SK-N-SH (cell line): ENCODE data around the gene UBTF. TPM values are rescaled to one million over a fixed set of nuclear protein-coding genes. Genes with fewer than 3 reads are reported as not detected.
A peak's percentile ranks its signal among the peaks of the same experiment; 100 is the strongest.

ENCODE experiments used
- CTCF ChIA-PET: fragments of 300-600, 350-600 bp; formaldehyde crosslinking; extraction: SDS; loops from one replicate; lab custom pipeline; 2021; lab: Yijun Ruan, JAX
- POLR2A ChIA-PET: fragments of 350-600 bp; sonication (Branson Sonifier 250); formaldehyde crosslinking; extraction: SDS; loops from one replicate; lab custom pipeline; 2020; ENCODE audit warnings: antibody characterized with exemption, inconsistent platforms; lab: Yijun Ruan, JAX
- DNase-seq: peaks from one replicate; pipeline ENCODE4 v3.0.0; 2012
- H2AFZ ChIP-seq: fragments of 200-600 bp; sonication (generic); 2 replicates; pipeline ENCODE4 v1.8.1; 2016; ENCODE audit warnings: antibody characterized with exemption, mild to moderate bottlenecking, low read depth
- H3F3A ChIP-seq: fragments of 200-600 bp; sonication (generic); replicated peaks from 2 replicates; pipeline ENCODE3; 2016; ENCODE audit warnings: antibody characterized with exemption, mild to moderate bottlenecking; ENCODE audit not compliant: insufficient read depth
- H3K27ac ChIP-seq, 2 experiments: fragments of 200-500 bp in 1 of 2; fragments of 200-600 bp in 1 of 2; sonication (Bioruptor generic) in 1 of 2; sonication (generic), shearing (Covaris generic) in 1 of 2; 2 replicates each; pipeline versions ENCODE4 v1.5.1 to v1.6.1; 2014 to 2016; ENCODE audit warnings: low read depth in 2 of 2, inconsistent platforms in 1 of 2, low read length in 1 of 2, mild to moderate bottlenecking in 1 of 2, mixed read lengths in 1 of 2
- H3K27me3 ChIP-seq: fragments of 200-600 bp; sonication (generic), shearing (Covaris generic); 2 replicates; pipeline ENCODE4 v1.6.1; 2016; ENCODE audit warnings: mixed run types; ENCODE audit not compliant: insufficient read depth
- H3K36me3 ChIP-seq, 2 experiments: fragments of 200-500 bp in 1 of 2; fragments of 200-600 bp in 1 of 2; sonication (Bioruptor generic) in 1 of 2; sonication (generic) in 1 of 2; replicated peaks in 1 of 2; 2 replicates each; pipeline versions ENCODE3 to v1.5.1; 2014 to 2016; ENCODE audit warnings: low read length in 1 of 2, mild to moderate bottlenecking in 1 of 2; ENCODE audit not compliant: insufficient read depth in 2 of 2, control insufficient read depth in 1 of 2
- H3K4me1 ChIP-seq, 2 experiments: fragments of 200-500 bp in 1 of 2; fragments of 200-600 bp in 1 of 2; sonication (Bioruptor generic) in 1 of 2; sonication (generic), shearing (Covaris generic) in 1 of 2; 2 replicates each; pipeline versions ENCODE4 v1.5.1 to v1.6.1; 2014 to 2016; ENCODE audit warnings: low read depth in 1 of 2, low read length in 1 of 2, mixed run types in 1 of 2; ENCODE audit not compliant: insufficient read depth in 2 of 2, control insufficient read depth in 1 of 2
- H3K4me2 ChIP-seq: fragments of 200-600 bp; sonication (generic), shearing (Covaris generic); 2 replicates; pipeline ENCODE4 v1.6.1; 2017; ENCODE audit warnings: mixed run types
- H3K4me3 ChIP-seq, 2 experiments: fragments of 200-500 bp in 1 of 2; fragments of 200-600 bp in 1 of 2; sonication (Bioruptor generic) in 1 of 2; sonication (generic), shearing (Covaris generic) in 1 of 2; 2 replicates each; pipeline versions ENCODE4 v1.5.1 to v1.8.1; 2014 to 2016; ENCODE audit warnings: low read depth in 2 of 2, inconsistent platforms in 1 of 2, low read length in 1 of 2, mild to moderate bottlenecking in 1 of 2, mixed read lengths in 1 of 2, moderate library complexity in 1 of 2
- H3K79me2 ChIP-seq: fragments of 200-600 bp; sonication (generic); 2 replicates; pipeline ENCODE4 v1.8.1; 2017; ENCODE audit warnings: mild to moderate bottlenecking; ENCODE audit not compliant: insufficient read depth
- H3K9ac ChIP-seq: fragments of 200-600 bp; sonication (generic); 2 replicates; pipeline ENCODE4 v1.6.1; 2017; ENCODE audit warnings: mixed run types
- H3K9me2 ChIP-seq: fragments of 200-600 bp; sonication (generic); 2 replicates; pipeline ENCODE4 v1.6.1; 2017; ENCODE audit warnings: mixed run types
- H3K9me3 ChIP-seq: fragments of 200-600 bp; sonication (generic); 2 replicates; pipeline ENCODE4 v1.6.1; 2017; ENCODE audit warnings: mixed run types, mild to moderate bottlenecking, moderate library complexity
- H4K20me1 ChIP-seq: fragments of 200-600 bp; sonication (generic); 2 replicates; pipeline ENCODE4 v1.6.1; 2017; ENCODE audit warnings: mild to moderate bottlenecking, mixed run types; ENCODE audit not compliant: insufficient read depth
- ELF1 ChIP-seq: IDR thresholded peaks from 2 replicates; pipeline ENCODE4 v1.4.0; 2012
- EP300 ChIP-seq, 2 experiments: IDR thresholded peaks; 2 replicates each; pipeline versions ENCODE4 v1.4.0 to v1.6.1; 2012; ENCODE audit warnings: borderline replicate concordance in 1 of 2, low read depth in 1 of 2, low read length in 1 of 2
- EZH2phosphoT487 ChIP-seq: fragments of 200-600 bp; sonication (generic); IDR thresholded peaks from 2 replicates; pipeline ENCODE4 v1.6.1; 2017; ENCODE audit warnings: low read depth, mixed run types, mild to moderate bottlenecking, antibody characterized with exemption, moderate library complexity, borderline replicate concordance
- FOSL2 ChIP-seq: IDR thresholded peaks from 2 replicates; pipeline ENCODE4 v1.4.0; 2012; ENCODE audit warnings: low read depth, mild to moderate bottlenecking, moderate library complexity, borderline replicate concordance
- FOXM1 ChIP-seq: IDR thresholded peaks from 2 replicates; pipeline ENCODE4 v1.4.0; 2012; ENCODE audit warnings: low read depth, mild to moderate bottlenecking
- GABPA ChIP-seq: IDR thresholded peaks from 2 replicates; pipeline ENCODE4 v1.4.0; 2012; ENCODE audit warnings: low read depth, mild to moderate bottlenecking
- GATA2 ChIP-seq: sonication (generic); formaldehyde crosslinking; IDR thresholded peaks from 2 replicates; pipeline ENCODE4 v1.5.0; 2020; ENCODE audit warnings: mild to moderate bottlenecking, missing genetic modification reagents
- MXI1 ChIP-seq: IDR thresholded peaks from 2 replicates; pipeline ENCODE4 v1.6.1; 2012; ENCODE audit warnings: mild to moderate bottlenecking, low read depth, low read length, improper control_type of control experiment
- NRF1 ChIP-seq: IDR thresholded peaks from 2 replicates; pipeline ENCODE4 v1.6.1; 2012; ENCODE audit warnings: low read depth, mild to moderate bottlenecking, low read length
- POLR2AphosphoS5 ChIP-seq: IDR thresholded peaks from 2 replicates; pipeline ENCODE4 v1.6.1; 2012; ENCODE audit warnings: low read depth, low read length
- RFX5 ChIP-seq: IDR thresholded peaks from 2 replicates; pipeline ENCODE4 v1.6.1; 2012; ENCODE audit warnings: mild to moderate bottlenecking, improper control_type of control experiment, low read length
- SIN3A ChIP-seq: IDR thresholded peaks from 2 replicates; pipeline ENCODE4 v1.6.1; 2012; ENCODE audit warnings: low read depth, mild to moderate bottlenecking, low read length, moderate library complexity, borderline replicate concordance
- TAF1 ChIP-seq: IDR thresholded peaks from 2 replicates; pipeline ENCODE4 v1.6.1; 2012; ENCODE audit warnings: low read depth, mild to moderate bottlenecking, low read length, moderate library complexity, borderline replicate concordance
- TEAD4 ChIP-seq: IDR thresholded peaks from 2 replicates; pipeline ENCODE4 v1.4.0; 2012; ENCODE audit warnings: mild to moderate bottlenecking, borderline replicate concordance; ENCODE audit not compliant: insufficient read depth
- USF1 ChIP-seq: IDR thresholded peaks from 2 replicates; pipeline ENCODE4 v1.4.0; 2012; ENCODE audit warnings: low read depth, borderline replicate concordance
- USF2 ChIP-seq: fragments of 150-350 bp; IDR thresholded peaks from 2 replicates; pipeline ENCODE4 v1.6.1; 2017; ENCODE audit warnings: antibody characterized with exemption, low read length, low read depth, borderline replicate concordance
- ZBTB33 ChIP-seq: IDR thresholded peaks from 2 replicates; pipeline ENCODE4 v1.4.0; 2012; ENCODE audit warnings: low read depth, borderline replicate concordance
- WGBS: methylation state at CpG from one replicate; pipeline ENCODE4 v1.1.6; 2017; ENCODE audit warnings: low lambda C conversion rate; 5-methylcytosine and 5-hydroxymethylcytosine counted together
- polyA plus RNA-seq, 3 experiments: library from polyadenylated mRNA; depleted of rRNA; stranded (reverse); fragments of >200 nt; gene quantifications; 2 replicates each; pipeline ENCODE4 v1.2.3, GENCODE V29; 2012
- TF ChIP-seq, protein P1 (sequence below): IDR thresholded peaks from 2 replicates; pipeline ENCODE4 v1.6.1; 2012; ENCODE audit warnings: mild to moderate bottlenecking, low read depth, low read length, moderate library complexity
- TF ChIP-seq, protein P2 (sequence below): IDR thresholded peaks from 2 replicates; pipeline ENCODE4; 2012
- TF ChIP-seq, protein P3 (sequence below): fragments of 150-350 bp; IDR thresholded peaks from 2 replicates; pipeline ENCODE4 v1.6.1; 2016; ENCODE audit warnings: mild to moderate bottlenecking, low read depth, low read length

The UBTF gene
- polyA plus RNA-seq, 1 of the 3 experiments (the other 2 are of a cell fraction): 37.2 TPM

DNA sequence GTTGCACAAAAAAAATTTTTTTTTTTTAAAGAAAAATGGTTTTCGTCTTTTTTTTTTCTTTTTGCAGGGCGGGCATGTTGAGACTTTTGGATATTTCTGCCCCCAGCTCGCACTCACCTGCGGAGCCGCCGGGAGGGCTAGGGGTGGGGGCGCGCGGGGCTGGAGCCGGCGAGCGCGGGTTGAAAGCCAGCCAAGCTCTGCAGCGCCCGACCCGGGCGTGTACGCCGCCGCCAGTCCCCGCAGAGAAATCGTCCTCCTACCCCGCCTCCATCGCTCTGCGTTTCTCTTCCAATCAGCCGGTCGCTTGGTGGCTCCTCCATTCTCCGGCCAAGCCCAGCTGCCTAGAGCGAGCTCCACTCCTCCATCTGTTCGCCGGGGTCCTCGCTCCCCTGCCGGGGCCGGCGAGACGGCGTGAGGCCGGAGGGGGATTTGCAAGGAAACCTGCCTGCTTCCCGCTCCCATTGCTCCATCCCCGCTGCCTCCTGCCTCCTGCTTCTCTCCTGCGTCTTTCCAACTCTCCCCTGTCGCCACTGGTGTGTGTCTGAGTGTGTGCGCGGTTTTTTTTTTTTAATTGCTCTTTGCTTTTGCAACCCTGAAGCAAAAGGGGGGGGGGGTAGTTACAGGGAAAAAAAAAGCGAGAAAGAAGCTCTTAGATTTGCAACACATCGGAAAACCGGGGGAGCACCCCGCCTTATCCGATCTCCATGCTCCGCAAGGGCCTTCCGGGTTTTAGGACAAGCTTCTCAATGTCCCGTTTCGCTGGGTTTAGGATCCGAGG is 1.8 kb upstream of the UBTF start:
- peaks cover 25 to 30% of the 10 kb centered on the region in 2 experiments for H3K4me1 ChIP-seq
- no peaks in the 10 kb centered on the region for H3K27me3 ChIP-seq
- H3K4me3 ChIP-seq: peak overlapping the region; percentile 76 to 91
- ChIA-PET POLR2A (interaction anchor here (0.8 to 3.5 kb wide), 6 partner anchors 17 to 106 kb away, joined by 3 to 34 read pairs (median 4); partner anchors contain the start of genes RUNDC3A and SLC25A39), CTCF (interaction anchor here (0.7 to 5.5 kb wide), 14 partner anchors 11 to 130 kb away, joined by 3 to 37 read pairs (median 8); partner anchors contain the start of genes GRN, RUNDC3A, SLC25A39 and TMUB2)
- peak overlapping the region; percentile 87 to 97 for H3K27ac ChIP-seq
- H2AFZ ChIP-seq: peak overlapping the region; percentile 73; the same call in 1 of the 2 replicates
- peak overlapping the region; percentile 97 for H3K9ac ChIP-seq
- H4K20me1 ChIP-seq: peaks cover 18% of the 10 kb centered on the region
- peaks cover 37% of the 10 kb centered on the region for H3F3A ChIP-seq
- 2% methylated on average over 48 of the region's 54 CpGs for WGBS
- peaks cover 10% of the 10 kb centered on the region in 2 experiments for H3K36me3 ChIP-seq
- peak; percentile 84 for DNase-seq
- no peaks in the 10 kb centered on the region for H3K9me3 ChIP-seq
- H3K9me2 ChIP-seq: no peaks in the 10 kb centered on the region
- peaks cover 39% of the 10 kb centered on the region for H3K79me2 ChIP-seq
- H3K4me2 ChIP-seq: peak overlapping the region; percentile 85
- TF ChIP-seq TAF1 (no peak; the same call in none of the 2 replicates), POLR2AphosphoS5 (0 out of 2 replicates have a peak, but pooled peaks have one; percentile 9), USF2 (no peak), ZBTB33 (no peak), MXI1 (peak; percentile 65), USF1 (no peak), TEAD4 (no peak), FOSL2 (no peak), EP300 (IDR thresholded peaks at IDR 0.05; ENCODE audit: borderline replicate concordance in 1 of 2, low read depth in 1 of 2, low read length in 1 of 2) (no peak), RFX5 (no peak), GATA2 (CRISPR knock-in tag) (no peak), FOXM1 (no peak), GABPA (no peak), ELF1 (peak; percentile 57), NRF1 (no peak), SIN3A (no peak), EZH2phosphoT487 (no peak)
- TF ChIP-seq, protein P1, sequence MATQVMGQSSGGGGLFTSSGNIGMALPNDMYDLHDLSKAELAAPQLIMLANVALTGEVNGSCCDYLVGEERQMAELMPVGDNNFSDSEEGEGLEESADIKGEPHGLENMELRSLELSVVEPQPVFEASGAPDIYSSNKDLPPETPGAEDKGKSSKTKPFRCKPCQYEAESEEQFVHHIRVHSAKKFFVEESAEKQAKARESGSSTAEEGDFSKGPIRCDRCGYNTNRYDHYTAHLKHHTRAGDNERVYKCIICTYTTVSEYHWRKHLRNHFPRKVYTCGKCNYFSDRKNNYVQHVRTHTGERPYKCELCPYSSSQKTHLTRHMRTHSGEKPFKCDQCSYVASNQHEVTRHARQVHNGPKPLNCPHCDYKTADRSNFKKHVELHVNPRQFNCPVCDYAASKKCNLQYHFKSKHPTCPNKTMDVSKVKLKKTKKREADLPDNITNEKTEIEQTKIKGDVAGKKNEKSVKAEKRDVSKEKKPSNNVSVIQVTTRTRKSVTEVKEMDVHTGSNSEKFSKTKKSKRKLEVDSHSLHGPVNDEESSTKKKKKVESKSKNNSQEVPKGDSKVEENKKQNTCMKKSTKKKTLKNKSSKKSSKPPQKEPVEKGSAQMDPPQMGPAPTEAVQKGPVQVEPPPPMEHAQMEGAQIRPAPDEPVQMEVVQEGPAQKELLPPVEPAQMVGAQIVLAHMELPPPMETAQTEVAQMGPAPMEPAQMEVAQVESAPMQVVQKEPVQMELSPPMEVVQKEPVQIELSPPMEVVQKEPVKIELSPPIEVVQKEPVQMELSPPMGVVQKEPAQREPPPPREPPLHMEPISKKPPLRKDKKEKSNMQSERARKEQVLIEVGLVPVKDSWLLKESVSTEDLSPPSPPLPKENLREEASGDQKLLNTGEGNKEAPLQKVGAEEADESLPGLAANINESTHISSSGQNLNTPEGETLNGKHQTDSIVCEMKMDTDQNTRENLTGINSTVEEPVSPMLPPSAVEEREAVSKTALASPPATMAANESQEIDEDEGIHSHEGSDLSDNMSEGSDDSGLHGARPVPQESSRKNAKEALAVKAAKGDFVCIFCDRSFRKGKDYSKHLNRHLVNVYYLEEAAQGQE: no peak
- TF ChIP-seq, protein P2, sequence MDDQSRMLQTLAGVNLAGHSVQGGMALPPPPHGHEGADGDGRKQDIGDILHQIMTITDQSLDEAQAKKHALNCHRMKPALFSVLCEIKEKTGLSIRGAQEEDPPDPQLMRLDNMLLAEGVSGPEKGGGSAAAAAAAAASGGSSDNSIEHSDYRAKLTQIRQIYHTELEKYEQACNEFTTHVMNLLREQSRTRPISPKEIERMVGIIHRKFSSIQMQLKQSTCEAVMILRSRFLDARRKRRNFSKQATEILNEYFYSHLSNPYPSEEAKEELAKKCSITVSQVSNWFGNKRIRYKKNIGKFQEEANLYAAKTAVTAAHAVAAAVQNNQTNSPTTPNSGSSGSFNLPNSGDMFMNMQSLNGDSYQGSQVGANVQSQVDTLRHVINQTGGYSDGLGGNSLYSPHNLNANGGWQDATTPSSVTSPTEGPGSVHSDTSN: 0 out of 2 replicates have a peak, but pooled peaks have one; percentile 30
- TF ChIP-seq, protein P3, sequence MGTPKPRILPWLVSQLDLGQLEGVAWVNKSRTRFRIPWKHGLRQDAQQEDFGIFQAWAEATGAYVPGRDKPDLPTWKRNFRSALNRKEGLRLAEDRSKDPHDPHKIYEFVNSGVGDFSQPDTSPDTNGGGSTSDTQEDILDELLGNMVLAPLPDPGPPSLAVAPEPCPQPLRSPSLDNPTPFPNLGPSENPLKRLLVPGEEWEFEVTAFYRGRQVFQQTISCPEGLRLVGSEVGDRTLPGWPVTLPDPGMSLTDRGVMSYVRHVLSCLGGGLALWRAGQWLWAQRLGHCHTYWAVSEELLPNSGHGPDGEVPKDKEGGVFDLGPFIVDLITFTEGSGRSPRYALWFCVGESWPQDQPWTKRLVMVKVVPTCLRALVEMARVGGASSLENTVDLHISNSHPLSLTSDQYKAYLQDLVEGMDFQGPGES: no peak
